Activated T-cell treated with anti-CD3 and anti-CD28 coated beads for 24 hours (primary cell): ENCODE measurements around the gene MTURN.
A peak's percentile ranks its signal among the peaks of the same experiment; 100 is the strongest.
"Not testable (repeated sequence)": the region's sequence is repeated elsewhere in the genome, so short reads cannot be mapped to it uniquely, and the experiment has no call there.

Source experiments
- DNase-seq: peaks from one replicate; pipeline ENCODE4 v3.0.0-alpha.2; 2020; ENCODE audit warnings: low read depth

The MTURN gene

DNA sequence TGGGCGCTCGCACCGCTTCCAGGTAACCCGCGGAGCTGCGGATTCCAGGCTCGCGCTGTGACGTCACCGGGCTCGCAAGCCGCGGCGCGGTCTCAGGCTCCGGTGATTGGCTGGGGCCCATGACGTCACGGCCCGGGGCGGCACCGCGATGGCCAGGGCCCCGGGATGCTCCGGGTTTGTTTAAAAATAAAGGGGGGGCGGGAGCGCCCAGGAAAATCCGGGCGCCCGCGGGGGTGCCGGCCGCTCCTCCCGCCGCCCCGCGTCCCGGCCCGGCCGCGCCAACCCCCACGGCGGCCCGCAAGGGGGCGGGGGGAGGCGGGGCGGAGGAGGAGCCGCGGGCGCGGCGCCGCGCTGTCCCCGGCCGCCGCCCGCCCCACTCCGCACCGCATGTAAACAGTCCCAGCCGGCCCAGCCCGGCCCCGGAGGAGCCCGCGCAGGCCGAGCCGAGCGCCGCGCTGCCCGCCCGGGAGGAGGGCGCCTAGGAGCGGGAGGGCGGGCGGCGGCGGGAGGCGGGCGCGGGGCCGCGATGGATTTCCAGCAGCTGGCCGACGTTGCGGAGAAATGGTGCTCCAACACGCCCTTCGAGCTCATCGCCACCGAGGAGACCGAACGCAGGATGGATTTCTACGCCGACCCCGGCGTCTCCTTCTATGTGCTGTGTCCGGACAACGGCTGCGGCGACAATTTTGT lies at the start of gene MTURN:
TSS of gene MTURN (plus strand) at position 376 of the 690 bp plus-strand sequence. CDS start at position 527, 151 bp downstream.
- peak; percentile 81 for DNase-seq

GRCh38 chr7:30086529-30086928 lies 48.3 kb upstream of the MTURN start:
- no peak for DNase-seq

GRCh38 chr7:30087371-30087770 lies 47.4 kb upstream of the MTURN start:
- DNase-seq: no peak

DNA sequence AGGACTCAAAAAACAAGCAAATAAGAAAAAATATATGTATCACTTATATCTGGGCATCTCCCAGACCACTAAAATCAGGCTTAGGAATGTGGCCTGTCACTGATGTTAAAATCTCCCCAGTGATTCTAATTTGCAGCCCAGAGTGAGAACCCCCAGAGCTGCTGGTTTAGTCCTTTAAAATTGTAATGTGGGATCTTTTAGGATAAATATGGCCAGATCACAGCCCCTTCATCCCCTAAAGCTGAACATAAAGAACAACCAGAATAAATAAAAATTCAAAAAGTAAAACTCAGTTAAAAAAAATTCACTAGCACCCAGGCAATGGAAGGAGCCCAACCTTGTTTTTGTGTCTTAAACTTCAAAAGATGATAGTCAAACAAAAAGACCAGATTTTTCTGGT lies 46.4 kb upstream of the MTURN start:
- DNase-seq: no peak

DNA sequence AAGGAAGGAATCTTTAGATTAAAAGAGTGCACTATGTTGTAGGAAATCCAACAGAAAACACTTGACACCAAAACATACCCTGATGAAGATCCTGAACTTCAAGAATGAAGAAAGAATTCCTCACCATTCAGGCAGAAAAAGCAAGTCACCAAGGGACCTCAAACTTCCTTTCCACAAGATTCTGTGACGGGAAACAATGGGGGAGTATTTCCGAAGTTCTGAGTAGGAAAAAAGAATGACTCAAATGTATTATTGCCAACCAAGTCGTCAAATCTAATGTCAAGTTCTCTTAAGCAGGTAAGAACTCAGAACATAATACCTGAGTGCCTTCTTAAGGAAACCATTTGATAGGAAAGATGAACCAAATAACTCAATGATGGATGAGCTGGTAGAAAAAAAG lies 44.7 kb upstream of the MTURN start:
- no peak for DNase-seq

GRCh38 chr7:30091491-30091912 lies 43.3 kb upstream of the MTURN start:
- DNase-seq: no peak

GRCh38 chr7:30091987-30092386 lies 42.8 kb upstream of the MTURN start:
- no peak for DNase-seq

DNA sequence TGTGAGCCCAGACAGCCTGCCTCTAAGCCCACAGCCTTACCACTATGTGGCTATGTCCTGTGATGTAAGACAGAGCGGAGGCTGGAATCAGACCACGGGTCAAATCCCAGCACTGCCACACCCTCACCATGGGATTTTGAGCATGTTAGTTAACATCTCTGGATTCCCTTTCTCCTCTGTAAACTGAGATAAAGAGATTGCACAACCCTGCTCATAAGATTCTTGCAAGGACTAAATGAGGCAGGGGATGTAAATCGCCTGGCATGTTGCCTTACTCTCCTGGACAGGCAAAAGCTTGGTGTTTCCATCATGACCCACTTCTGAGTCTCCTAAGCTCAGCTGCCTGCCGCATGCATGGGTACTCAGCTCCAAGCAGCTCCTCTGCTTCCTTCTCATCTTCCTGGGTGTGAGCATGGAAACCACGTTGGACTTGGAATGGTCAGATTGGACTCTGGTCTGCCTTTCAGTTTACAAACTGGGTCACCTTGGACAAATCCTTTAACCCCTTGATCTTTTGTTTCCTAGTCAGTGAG lies 41.3 kb upstream of the MTURN start:
- no peak for DNase-seq

GRCh38 chr7:30098599-30098998 lies 36.2 kb upstream of the MTURN start:
- not testable (repeated sequence) for DNase-seq

DNA sequence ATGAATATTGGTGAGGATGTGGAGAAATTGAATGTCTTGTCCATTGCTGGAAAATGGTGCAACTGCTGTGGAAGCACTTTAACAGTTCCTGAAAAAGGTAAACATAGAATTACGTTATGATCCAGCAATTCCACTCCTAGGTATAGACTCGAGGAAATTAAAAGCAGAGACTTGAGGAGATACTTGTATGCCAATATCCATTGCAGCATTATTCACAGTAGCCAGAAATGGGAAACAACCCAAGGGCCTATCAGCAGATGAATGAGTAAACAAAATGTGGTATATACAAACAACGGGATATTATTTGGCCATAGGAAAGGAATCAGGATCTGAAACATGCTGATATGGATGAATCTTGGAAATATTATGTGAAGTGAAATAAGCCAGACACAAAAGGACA lies 32.5 kb upstream of the MTURN start:
- no peak for DNase-seq

DNA sequence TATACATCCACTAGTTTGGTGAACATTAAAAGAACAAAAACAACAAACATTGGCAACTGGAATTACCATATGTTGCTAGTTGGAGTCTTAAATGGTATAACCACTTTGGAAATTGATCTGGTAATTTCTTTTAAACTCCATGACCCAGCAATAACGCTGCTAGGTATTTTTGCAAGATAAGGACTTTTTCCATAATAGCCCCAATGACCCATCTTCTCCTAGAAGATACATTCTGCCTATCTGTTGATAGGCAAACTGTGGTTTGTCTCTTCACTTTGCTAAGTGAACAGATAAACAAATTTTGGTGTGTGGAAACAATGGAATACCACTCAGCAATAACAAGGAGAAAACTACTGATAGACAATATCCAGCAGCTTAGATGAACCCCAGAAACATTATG lies 30.6 kb upstream of the MTURN start:
- no peak for DNase-seq

GRCh38 chr7:30112103-30112713 lies 22.6 kb upstream of the MTURN start:
- no peak for DNase-seq

DNA sequence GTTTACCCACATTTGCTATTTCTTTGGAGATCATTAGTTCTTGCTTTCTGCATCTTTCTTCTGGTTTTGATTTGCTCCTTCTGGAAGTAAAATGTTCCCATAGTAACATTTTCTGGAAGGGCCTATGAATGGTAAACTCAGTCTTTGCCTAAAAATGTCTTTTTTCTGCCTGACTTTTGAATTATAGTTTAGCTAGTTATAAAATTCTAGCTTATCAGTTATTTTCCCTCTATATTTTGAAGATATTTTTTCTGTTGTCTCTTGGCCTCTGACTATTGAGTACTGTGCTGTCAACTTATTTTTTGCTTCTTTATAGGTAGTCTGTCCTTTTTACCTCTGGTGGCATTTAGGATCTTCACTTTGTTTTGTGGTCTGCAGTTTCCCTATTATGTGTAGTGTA lies 21.6 kb upstream of the MTURN start:
- DNase-seq: no peak

DNA sequence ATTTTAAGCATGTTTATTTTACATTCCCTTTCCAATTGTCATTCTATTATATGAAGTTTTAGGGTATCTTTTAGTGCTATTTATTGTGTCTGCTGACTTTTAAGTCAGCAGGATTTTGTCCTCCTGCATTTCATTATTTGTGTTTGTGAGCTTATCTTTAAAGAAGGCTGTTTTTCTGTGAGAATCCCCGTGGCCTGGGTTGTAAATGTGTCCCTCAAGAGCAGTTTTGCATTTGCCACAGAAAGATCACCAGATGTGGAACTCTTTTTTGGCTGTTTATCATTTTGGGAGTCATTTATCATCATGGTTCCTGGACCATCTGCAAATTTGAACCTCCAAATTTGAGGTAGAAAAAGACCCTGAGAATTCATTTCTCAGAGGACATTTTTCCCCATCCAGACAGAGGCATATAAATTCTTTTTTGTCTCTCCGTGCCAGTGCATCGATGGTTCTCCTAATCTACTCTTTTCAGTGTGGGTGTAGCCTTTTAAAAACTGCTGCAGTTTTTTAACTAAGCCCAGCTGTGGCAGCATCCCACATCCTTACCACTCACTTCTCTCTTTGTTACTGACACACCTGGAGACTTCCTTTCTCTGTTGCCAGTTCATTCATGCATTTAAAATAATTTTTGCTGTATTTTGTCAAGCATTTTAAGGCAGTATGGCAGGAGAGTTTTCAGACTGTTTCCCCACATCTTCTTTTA lies 20.1 kb upstream of the MTURN start:
- DNase-seq: no peak

DNA sequence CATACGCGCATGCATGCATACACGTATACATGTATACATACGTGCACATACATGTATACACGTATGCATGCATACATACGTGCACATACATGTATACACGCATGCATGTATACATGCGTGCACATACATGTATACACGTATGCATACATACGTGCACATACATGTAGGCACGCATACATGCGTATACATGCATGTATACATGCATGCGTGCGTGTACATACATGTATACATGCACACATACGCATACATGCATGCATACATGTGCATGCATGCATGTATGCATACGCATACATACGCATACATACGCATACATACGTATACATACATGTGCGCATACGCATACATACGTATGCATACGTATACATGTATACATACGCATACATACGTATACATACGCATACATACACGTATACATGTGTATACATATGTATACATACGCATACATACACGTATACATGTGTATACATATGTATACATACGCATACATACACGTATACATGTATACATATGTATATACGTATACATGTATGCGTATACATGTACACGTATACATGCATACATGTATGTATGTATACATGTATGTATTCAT lies 19.0 kb upstream of the MTURN start:
- DNase-seq: no peak

- DNase-seq: no peak
These were observed 18.0 kb upstream of the MTURN start for GRCh38 chr7:30116771-30117170.

- no peak for DNase-seq
These were observed 16.9 kb upstream of the MTURN start for GRCh38 chr7:30117896-30118295.

GRCh38 chr7:30119890-30120577 lies 14.8 kb upstream of the MTURN start:
- DNase-seq: no peak

GRCh38 chr7:30133736-30134610 lies 813 bp upstream of the MTURN start:
- DNase-seq: no peak

GRCh38 chr7:30135301-30136116 lies 723 bp downstream of the MTURN start:
- peak; percentile 28 for DNase-seq
